GM23338 (cell line): ENCODE results near the gene GOLGA7B. TPM values are rescaled to one million over a fixed set of nuclear protein-coding genes. Genes with fewer than 3 reads are reported as not detected.

ENCODE experiments used
- ATAC-seq: fragments of 200-7000 bp; cut with Tn5 transposase; 3 replicates; pipeline ENCODE4 v1.9.1; 2020
- DNase-seq: peaks from one replicate; pipeline ENCODE4 v3.0.0-alpha.2; 2015; ENCODE audit warnings: low spot score
- H2AFZ ChIP-seq: fragments of 200-600 bp; sonication (generic); 2 replicates; pipeline ENCODE4 v1.8.0; 2016; ENCODE audit warnings: antibody characterized with exemption, mild to moderate bottlenecking, moderate library complexity
- H3F3A ChIP-seq: fragments of 200-600 bp; sonication (generic); replicated peaks from 2 replicates; pipeline ENCODE4 v1.8.0; 2017; ENCODE audit warnings: antibody characterized with exemption, mixed run types, low read depth
- H3K27ac ChIP-seq: fragments of 200-600 bp; sonication (generic); 2 replicates; pipeline ENCODE4 v1.6.1; 2016; ENCODE audit warnings: low read depth
- H3K27me3 ChIP-seq: fragments of 200-600 bp; sonication (generic); 2 replicates; pipeline ENCODE4 v1.8.0; 2016; ENCODE audit warnings: mild to moderate bottlenecking, mixed run types, moderate library complexity; ENCODE audit not compliant: insufficient read depth
- H3K36me3 ChIP-seq: fragments of 200-600 bp; sonication (generic); 2 replicates; pipeline ENCODE4 v1.8.0; 2016; ENCODE audit warnings: mild to moderate bottlenecking; ENCODE audit not compliant: insufficient read depth
- H3K4me1 ChIP-seq: fragments of 200-600 bp; sonication (generic); 2 replicates; pipeline ENCODE4 v1.8.0; 2016; ENCODE audit warnings: mild to moderate bottlenecking, moderate library complexity; ENCODE audit not compliant: insufficient read depth
- H3K4me2 ChIP-seq: fragments of 200-600 bp; sonication (generic); 2 replicates; pipeline ENCODE4 v1.7.1; 2017; ENCODE audit warnings: mixed run types
- H3K4me3 ChIP-seq: fragments of 200-600 bp; sonication (generic); 2 replicates; pipeline ENCODE4 v1.6.1; 2016; ENCODE audit warnings: mixed run types
- H3K79me2 ChIP-seq: fragments of 200-600 bp; sonication (generic); replicated peaks from 2 replicates; pipeline ENCODE4 v1.8.0; 2017; ENCODE audit warnings: mild to moderate bottlenecking; ENCODE audit not compliant: insufficient read depth
- H3K9me2 ChIP-seq: fragments of 200-600 bp; sonication (generic); 2 replicates; pipeline ENCODE4 v1.8.0; 2017; ENCODE audit not compliant: insufficient read depth
- H4K20me1 ChIP-seq: fragments of 200-600 bp; sonication (generic); replicated peaks from 2 replicates; pipeline ENCODE4 v1.8.0; 2017; ENCODE audit warnings: mild to moderate bottlenecking; ENCODE audit not compliant: insufficient read depth
- H3K27ac Mint-ChIP-seq: 2 replicates; pipeline ENCODE4 v1.8.0; 2020; ENCODE audit warnings: inconsistent platforms, mild to moderate bottlenecking, moderate library complexity, mixed read lengths
- H3K27me3 Mint-ChIP-seq: 3 replicates; pipeline ENCODE4 v1.8.0; 2022; ENCODE audit warnings: low read depth, mild to moderate bottlenecking, moderate library complexity, mixed read lengths, inconsistent platforms; ENCODE audit not compliant: insufficient read depth, poor library complexity
- H3K36me3 Mint-ChIP-seq: 3 replicates; pipeline ENCODE4 v1.8.0; 2021; ENCODE audit warnings: low read depth, mild to moderate bottlenecking, inconsistent platforms, moderate library complexity, mixed read lengths
- H3K4me1 Mint-ChIP-seq: 3 replicates; pipeline ENCODE4 v1.8.0; 2020; ENCODE audit warnings: mild to moderate bottlenecking, inconsistent platforms, mixed read lengths
- H3K4me3 Mint-ChIP-seq: 3 replicates; pipeline ENCODE4 v1.8.0; 2021; ENCODE audit warnings: moderate library complexity, mild to moderate bottlenecking, inconsistent platforms, mixed read lengths
- H3K9me3 Mint-ChIP-seq: 3 replicates; pipeline ENCODE4 v1.8.0; 2020; ENCODE audit warnings: moderate library complexity, mild to moderate bottlenecking, inconsistent platforms, mixed read lengths
- EZH2 ChIP-seq: fragments of 200-600 bp; sonication (generic); IDR thresholded peaks from one replicate; pipeline ENCODE4 v1.8.0; 2017; ENCODE audit warnings: antibody characterized with exemption, mild to moderate bottlenecking, low read depth; ENCODE audit not compliant: unreplicated experiment
- JUNB ChIP-seq: IDR thresholded peaks from one replicate; pipeline ENCODE4 v1.6.1; 2016; ENCODE audit warnings: antibody characterized with exemption; ENCODE audit not compliant: unreplicated experiment
- POLR2AphosphoS5 ChIP-seq: IDR thresholded peaks from 2 replicates; pipeline ENCODE4 v1.6.1; 2016; ENCODE audit warnings: antibody characterized with exemption, low read depth
- ZNF462 ChIP-seq: fragments of 250-450 bp; sonication (Bioruptor Pico); IDR thresholded peaks from 2 replicates; pipeline ENCODE4 v1.5.0; 2020; ENCODE audit warnings: mild to moderate bottlenecking, moderate library complexity
- polyA plus RNA-seq: library from polyadenylated mRNA; unstranded; fragments of >200 nt; fragmentation: Nextera tagmentation; extraction: Ambion mirVana; gene quantifications from 2 replicates; pipeline ENCODE4 v1.2.1, GENCODE V29; 2016
- total RNA-seq: library from RNA; depleted of rRNA; stranded (reverse); fragments of >200 nt; shearing (Covaris generic); gene quantifications from 2 replicates; pipeline ENCODE4 v1.2.3, GENCODE V29; 2014
- TF ChIP-seq, protein P1 (sequence below): IDR thresholded peaks from one replicate; pipeline ENCODE4 v1.6.1; 2018; ENCODE audit warnings: antibody characterized with exemption; ENCODE audit not compliant: unreplicated experiment

The GOLGA7B gene
- total and polyA plus RNA-seq, 2 experiments from 2014 or later = 0.14 to 0.15 TPM

DNA sequence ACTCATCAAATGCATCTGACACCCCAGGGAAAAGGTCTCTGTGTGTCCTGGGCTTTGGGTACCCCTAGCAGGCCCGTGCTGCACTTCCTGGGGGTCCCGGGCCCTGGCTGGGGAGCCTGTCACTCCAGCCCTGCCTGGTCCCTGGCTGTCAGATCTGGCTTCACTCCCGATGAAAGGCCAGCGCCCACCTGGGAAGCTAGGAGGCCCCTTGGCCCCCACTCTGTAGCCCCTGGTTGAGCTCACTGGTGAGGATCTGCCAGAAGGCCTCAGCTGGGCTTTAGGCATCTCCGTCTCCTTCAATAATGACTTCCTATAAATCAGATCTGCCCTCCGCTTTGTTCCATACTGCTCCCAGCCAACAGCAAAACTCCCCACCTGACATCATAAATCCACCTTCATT lies 64.0 kb downstream of the GOLGA7B start (continued):
- no peak for TF ChIP-seq ZNF462 (CRISPR knock-in tag)
- TF ChIP-seq, protein P1, sequence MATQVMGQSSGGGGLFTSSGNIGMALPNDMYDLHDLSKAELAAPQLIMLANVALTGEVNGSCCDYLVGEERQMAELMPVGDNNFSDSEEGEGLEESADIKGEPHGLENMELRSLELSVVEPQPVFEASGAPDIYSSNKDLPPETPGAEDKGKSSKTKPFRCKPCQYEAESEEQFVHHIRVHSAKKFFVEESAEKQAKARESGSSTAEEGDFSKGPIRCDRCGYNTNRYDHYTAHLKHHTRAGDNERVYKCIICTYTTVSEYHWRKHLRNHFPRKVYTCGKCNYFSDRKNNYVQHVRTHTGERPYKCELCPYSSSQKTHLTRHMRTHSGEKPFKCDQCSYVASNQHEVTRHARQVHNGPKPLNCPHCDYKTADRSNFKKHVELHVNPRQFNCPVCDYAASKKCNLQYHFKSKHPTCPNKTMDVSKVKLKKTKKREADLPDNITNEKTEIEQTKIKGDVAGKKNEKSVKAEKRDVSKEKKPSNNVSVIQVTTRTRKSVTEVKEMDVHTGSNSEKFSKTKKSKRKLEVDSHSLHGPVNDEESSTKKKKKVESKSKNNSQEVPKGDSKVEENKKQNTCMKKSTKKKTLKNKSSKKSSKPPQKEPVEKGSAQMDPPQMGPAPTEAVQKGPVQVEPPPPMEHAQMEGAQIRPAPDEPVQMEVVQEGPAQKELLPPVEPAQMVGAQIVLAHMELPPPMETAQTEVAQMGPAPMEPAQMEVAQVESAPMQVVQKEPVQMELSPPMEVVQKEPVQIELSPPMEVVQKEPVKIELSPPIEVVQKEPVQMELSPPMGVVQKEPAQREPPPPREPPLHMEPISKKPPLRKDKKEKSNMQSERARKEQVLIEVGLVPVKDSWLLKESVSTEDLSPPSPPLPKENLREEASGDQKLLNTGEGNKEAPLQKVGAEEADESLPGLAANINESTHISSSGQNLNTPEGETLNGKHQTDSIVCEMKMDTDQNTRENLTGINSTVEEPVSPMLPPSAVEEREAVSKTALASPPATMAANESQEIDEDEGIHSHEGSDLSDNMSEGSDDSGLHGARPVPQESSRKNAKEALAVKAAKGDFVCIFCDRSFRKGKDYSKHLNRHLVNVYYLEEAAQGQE = no peak

DNA sequence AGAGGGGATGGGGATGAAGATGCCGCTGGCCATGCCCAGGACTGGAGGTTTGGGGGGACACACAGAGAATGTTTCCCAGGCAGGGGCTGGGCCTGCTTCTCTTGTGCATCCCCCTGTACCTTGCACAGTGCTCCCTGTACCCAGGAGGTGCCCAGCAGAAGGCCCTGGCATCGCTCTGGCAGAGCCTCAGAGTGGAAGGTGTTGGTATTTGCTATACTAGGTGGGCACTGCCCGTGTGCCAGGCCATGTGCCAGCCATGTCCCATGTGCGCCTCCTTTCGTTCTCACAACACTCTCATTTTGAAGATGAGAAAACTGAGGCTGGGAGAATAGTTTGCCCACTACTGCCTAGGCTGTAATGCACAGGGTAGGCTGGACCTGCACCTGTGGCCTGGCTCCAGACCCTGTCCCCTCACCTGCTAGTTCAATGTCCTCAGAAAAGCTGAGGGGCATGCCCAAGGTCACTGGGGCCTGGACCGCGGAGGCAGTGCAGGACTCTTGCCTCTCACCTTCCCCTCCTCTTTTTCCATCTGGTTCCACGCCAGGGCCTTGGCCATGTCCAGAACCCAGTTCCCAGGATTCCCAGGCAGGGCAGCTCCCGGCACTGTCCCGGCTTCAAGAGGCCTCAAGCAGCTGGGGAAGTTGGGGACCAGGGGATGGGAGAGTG lies 64.7 kb downstream of the GOLGA7B start:
- Histone ChIP-seq H3K27me3 (no peaks in the 10 kb centered on the region), H2AFZ (no peak overlapping the region), H3K9me2 (no peaks in the 10 kb centered on the region), H3K4me2 (no peak overlapping the region), H3K79me2 (no peaks in the 10 kb centered on the region), H3K4me1 (no peaks in the 10 kb centered on the region; the same call in 1 of the 2 replicates), H3K4me3 (no peak overlapping the region), H3F3A (no peaks in the 10 kb centered on the region), H3K27ac (no peak overlapping the region), H3K36me3 (no peaks in the 10 kb centered on the region), H4K20me1 (no peaks in the 10 kb centered on the region)
- H3K4me3 Mint-ChIP-seq = no peak overlapping the region
- no peaks in the 10 kb centered on the region for H3K9me3 Mint-ChIP-seq
- peak; percentile 11; the same call in 2 of the 3 replicates for ATAC-seq
- DNase-seq = no peak
- peaks cover 7% of the 10 kb centered on the region for H3K27me3 Mint-ChIP-seq
- no peak overlapping the region for H3K27ac Mint-ChIP-seq
- H3K36me3 Mint-ChIP-seq = no peaks in the 10 kb centered on the region
- H3K4me1 Mint-ChIP-seq = peaks cover 9% of the 10 kb centered on the region; the same call in 2 of the 3 replicates
- TF ChIP-seq, protein P1 = no peak
- no peak for TF ChIP-seq EZH2
- no peak for TF ChIP-seq POLR2AphosphoS5
- no peak for TF ChIP-seq JUNB
